ENCODE measurements around the gene METTL16. TPM values are rescaled to one million over a fixed set of nuclear protein-coding genes. Genes with fewer than 3 reads are reported as not detected.

The METTL16 gene
- total RNA-seq, 4 donors from 2014 or later, result 16.1 to 141 (median 19.8) TPM

DNA sequence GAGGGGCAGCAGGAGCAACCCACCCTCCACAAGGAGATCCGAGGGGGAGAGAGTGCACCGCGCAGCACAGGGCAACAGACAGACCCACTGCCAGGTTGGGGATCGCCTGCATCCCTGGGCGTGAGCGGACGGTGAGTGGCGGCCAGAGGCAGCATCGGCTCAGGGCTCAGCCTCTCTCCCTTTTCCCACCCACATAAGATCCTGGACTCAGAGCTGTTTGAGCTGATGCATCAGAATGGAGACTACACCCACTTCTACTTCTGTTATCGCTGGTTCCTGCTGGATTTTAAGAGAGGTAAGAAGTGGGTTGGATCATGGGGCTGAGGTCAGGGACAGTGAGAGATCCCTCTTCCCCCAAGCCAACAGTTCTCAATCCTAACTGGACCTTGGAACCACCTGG is 134.0 kb downstream of the METTL16 start:
- in situ Hi-C loops (cut with MboI; ENCODE audit: low pct_ligation_motif_present in 1 of 4, low pct_unique_long_range_greater_than_20kb in 1 of 4, low sequenced_read_pairs in 3 of 4), result loop anchor here in 1 of 4 donors (10.0 kb wide), 1 partner anchor 47 kb away; no protein-coding TSS in a partner anchor
- H3K4me3 ChIP-seq, result no peak overlapping the region
- no peaks in the 10 kb centered on the region for H3K9me3 ChIP-seq
- no peaks in the 10 kb centered on the region for H3K27me3 ChIP-seq
- TF ChIP-seq POLR2A (IDR thresholded peaks at IDR 0.05), result no peak
- no peak for TF ChIP-seq CTCF (IDR thresholded peaks at IDR 0.05)
- TF ChIP-seq POLR2AphosphoS5 (IDR thresholded peaks at IDR 0.05), result no peak
- no peak for TF ChIP-seq EP300 (IDR thresholded peaks at IDR 0.05; ENCODE audit: low read depth)
- no peak for DNase-seq
- no peak overlapping the region for H3K27ac ChIP-seq
- peaks cover 0 to 5% (median 2%) of the 10 kb centered on the region in 4 donors for H3K4me1 ChIP-seq
- no peaks in the 10 kb centered on the region for H3K36me3 ChIP-seq
- 92 to 100% methylated on average over 4 to 10 of the region's 10 CpGs for WGBS, 2 donors (ENCODE audit: low coverage in 1 of 2)
- intact Hi-C loops (cut with DNase I; ENCODE audit: low total_unique reads), result no loop called here

DNA sequence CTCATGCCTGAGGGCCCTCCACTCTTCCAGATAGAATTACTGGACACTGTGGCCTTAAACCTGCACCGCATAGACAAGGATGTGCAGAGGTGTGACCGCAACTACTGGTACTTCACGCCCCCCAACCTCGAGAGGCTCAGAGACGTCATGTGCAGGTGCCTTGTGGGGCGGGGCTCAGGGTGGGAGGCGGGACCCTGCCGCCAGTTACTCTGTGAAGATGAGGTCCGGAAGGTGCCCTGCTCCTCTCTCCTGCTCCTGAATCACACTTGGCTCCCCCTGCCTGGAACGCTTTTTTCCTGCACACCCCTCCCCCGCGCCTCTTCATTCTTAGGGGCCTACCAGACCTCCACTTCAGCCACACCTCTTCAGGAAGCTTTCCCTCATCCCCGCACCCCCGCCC is 135.6 kb downstream of the METTL16 start:
- Histone ChIP-seq H3K4me3 (no peak overlapping the region), H3K27ac (no peak overlapping the region)

GRCh38 chr17:2375406-2375805 is 136.3 kb downstream of the METTL16 start:
- H3K27ac ChIP-seq, result no peak overlapping the region
- no peak overlapping the region for H3K4me3 ChIP-seq
- in situ Hi-C loops (cut with MboI; ENCODE audit: low pct_ligation_motif_present in 1 of 4, low pct_unique_long_range_greater_than_20kb in 1 of 4, low sequenced_read_pairs in 3 of 4), result loop anchor here in 1 of 4 donors (10.0 kb wide), 1 partner anchor 49 kb away; no protein-coding TSS in a partner anchor

More for the DNA sequence above, 135.6 kb downstream of the METTL16 start:
- DNase-seq, result no peak
- H3K36me3 ChIP-seq, result no peaks in the 10 kb centered on the region
- no peaks in the 10 kb centered on the region for H3K27me3 ChIP-seq
- H3K9me3 ChIP-seq, result no peaks in the 10 kb centered on the region
- in situ Hi-C loops (cut with MboI; ENCODE audit: low pct_ligation_motif_present in 1 of 4, low pct_unique_long_range_greater_than_20kb in 1 of 4, low sequenced_read_pairs in 3 of 4) (loop anchor here in 1 of 4 donors (10.0 kb wide), 1 partner anchor 49 kb away; no protein-coding TSS in a partner anchor), intact Hi-C loops (cut with DNase I; ENCODE audit: low total_unique reads) (no loop called here)
- H3K4me1 ChIP-seq, result no peaks in the 10 kb centered on the region
- TF ChIP-seq CTCF (IDR thresholded peaks at IDR 0.05) (no peak), EP300 (IDR thresholded peaks at IDR 0.05; ENCODE audit: low read depth) (no peak), POLR2A (IDR thresholded peaks at IDR 0.05) (no peak), POLR2AphosphoS5 (IDR thresholded peaks at IDR 0.05) (no peak)
- 88 to 96% methylated on average over 9 to 14 of the region's 14 CpGs for WGBS, 2 donors (ENCODE audit: low coverage in 1 of 2)

More at GRCh38 chr17:2375406-2375805, 136.3 kb downstream of the METTL16 start:
- no peak for DNase-seq
- intact Hi-C loops (cut with DNase I; ENCODE audit: low total_unique reads), result no loop called here
- H3K27me3 ChIP-seq, result no peaks in the 10 kb centered on the region
- no peaks in the 10 kb centered on the region for H3K9me3 ChIP-seq
- WGBS, 2 donors (ENCODE audit: low coverage in 1 of 2), result 95% methylated on average over 14 of the region's 19 CpGs; no CpG with 5 or more reads in 1 of the 2 donors
- no peak for TF ChIP-seq EP300 (IDR thresholded peaks at IDR 0.05; ENCODE audit: low read depth)
- no peak for TF ChIP-seq POLR2AphosphoS5 (IDR thresholded peaks at IDR 0.05)
- no peak for TF ChIP-seq CTCF (IDR thresholded peaks at IDR 0.05)
- TF ChIP-seq POLR2A (IDR thresholded peaks at IDR 0.05), result no peak
- H3K36me3 ChIP-seq, result no peaks in the 10 kb centered on the region
- H3K4me1 ChIP-seq, result no peaks in the 10 kb centered on the region
